Nephron progenitor cell (in vitro differentiated cells): ENCODE results near the gene LAPTM5.

ENCODE experiments used
- DNase-seq: peaks from one replicate; pipeline ENCODE4 v3.0.0; 2021
- H3K27ac Mint-ChIP-seq: 2 replicates; pipeline ENCODE4 v1.8.0; 2021; ENCODE audit warnings: mild to moderate bottlenecking, moderate library complexity, mixed read lengths
- H3K27me3 Mint-ChIP-seq: 2 replicates; pipeline ENCODE4 v1.8.0; 2021; ENCODE audit warnings: mild to moderate bottlenecking, low read depth, mixed read lengths; ENCODE audit not compliant: poor library complexity
- H3K36me3 Mint-ChIP-seq: 2 replicates; pipeline ENCODE4 v1.8.0; 2021; ENCODE audit warnings: low read depth, mixed read lengths
- H3K4me1 Mint-ChIP-seq: 2 replicates; pipeline ENCODE4 v1.8.0; 2021; ENCODE audit warnings: mixed read lengths
- H3K4me3 Mint-ChIP-seq: 2 replicates; pipeline ENCODE4 v1.8.0; 2021; ENCODE audit warnings: mild to moderate bottlenecking, moderate library complexity, mixed read lengths
- H3K9me3 Mint-ChIP-seq: 2 replicates; pipeline ENCODE4 v1.8.0; 2021; ENCODE audit warnings: mild to moderate bottlenecking, moderate library complexity, mixed read lengths
- CTCF ChIP-seq: fragments of 200-600 bp; sonication (generic); IDR thresholded peaks from 2 replicates; pipeline ENCODE4 v1.5.0; 2021; ENCODE audit warnings: antibody characterized with exemption

Gene LAPTM5

GRCh38 chr1:30787856-30788495 is 30.4 kb upstream of the LAPTM5 start:
- H3K4me3 Mint-ChIP-seq: no peak overlapping the region

GRCh38 chr1:30787266-30787665 is 29.7 kb upstream of the LAPTM5 start:
- no peak for TF ChIP-seq CTCF
- peaks cover 35% of the 10 kb centered on the region for H3K27me3 Mint-ChIP-seq
- H3K36me3 Mint-ChIP-seq: no peaks in the 10 kb centered on the region
- H3K4me3 Mint-ChIP-seq: no peak overlapping the region
- H3K9me3 Mint-ChIP-seq: no peaks in the 10 kb centered on the region
- no peak overlapping the region for H3K27ac Mint-ChIP-seq
- no peak for DNase-seq
- H3K4me1 Mint-ChIP-seq: peaks cover 59% of the 10 kb centered on the region

More at GRCh38 chr1:30787856-30788495, 30.4 kb upstream of the LAPTM5 start:
- Mint-ChIP-seq H3K27me3 (peaks cover 42% of the 10 kb centered on the region), H3K9me3 (no peaks in the 10 kb centered on the region), H3K27ac (peak overlapping the region; percentile 79), H3K4me1 (peaks cover 53% of the 10 kb centered on the region), H3K36me3 (no peaks in the 10 kb centered on the region)
- no peak for TF ChIP-seq CTCF
- DNase-seq: no peak

- Mint-ChIP-seq H3K36me3 (no peaks in the 10 kb centered on the region), H3K27ac (peak overlapping the region; percentile 29), H3K4me1 (peaks cover 59% of the 10 kb centered on the region), H3K4me3 (peak overlapping the region; percentile 29), H3K27me3 (peaks cover 27% of the 10 kb centered on the region), H3K9me3 (no peaks in the 10 kb centered on the region)
- no peak for DNase-seq
- no peak for TF ChIP-seq CTCF
Measured at GRCh38 chr1:30786264-30786991, 28.9 kb upstream of the LAPTM5 start.

- no peak for DNase-seq
- Mint-ChIP-seq H3K4me1 (peaks cover 55% of the 10 kb centered on the region), H3K4me3 (no peak overlapping the region), H3K27me3 (peaks cover 23% of the 10 kb centered on the region), H3K36me3 (no peaks in the 10 kb centered on the region), H3K27ac (no peak overlapping the region), H3K9me3 (no peaks in the 10 kb centered on the region)
- no peak for TF ChIP-seq CTCF
Measured at GRCh38 chr1:30785714-30786113, 28.1 kb upstream of the LAPTM5 start.

- H3K4me1 Mint-ChIP-seq: peaks cover 52% of the 10 kb centered on the region
- no peak overlapping the region for H3K4me3 Mint-ChIP-seq
- no peaks in the 10 kb centered on the region for H3K9me3 Mint-ChIP-seq
- no peak for DNase-seq
- TF ChIP-seq CTCF: no peak
- peak overlapping the region; percentile 32 for H3K27ac Mint-ChIP-seq
- H3K27me3 Mint-ChIP-seq: peaks cover 23% of the 10 kb centered on the region
- H3K36me3 Mint-ChIP-seq: no peaks in the 10 kb centered on the region
Measured at GRCh38 chr1:30785181-30785580, 27.6 kb upstream of the LAPTM5 start.
